CD4-positive, alpha-beta T cell (primary cell): ENCODE results near the gene KCNAB2. TPM values are rescaled to one million over a fixed set of nuclear protein-coding genes. Genes with fewer than 3 reads are reported as not detected.
A peak's percentile ranks its signal among the peaks of the same experiment; 100 is the strongest.

Source experiments
- ATAC-seq: fragments of 200-7000 bp; cut with Tn5 transposase; one replicate; pipeline ENCODE4 v1.10.0; 2022; ENCODE audit warnings: mild to moderate bottlenecking; ENCODE audit not compliant: poor library complexity
- CTCF ChIA-PET: fragments of 350-600 bp; sonication (Branson Sonifier 250); formaldehyde crosslinking; loops from one replicate; lab custom pipeline; 2021; ENCODE audit warnings: antibody characterized with exemption, inconsistent platforms; lab: Charles Lee
- POLR2A ChIA-PET: fragments of 350-600 bp; sonication (Branson Sonifier 250); formaldehyde crosslinking; loops from one replicate; lab custom pipeline; 2021; ENCODE audit warnings: antibody characterized with exemption, inconsistent platforms; lab: Charles Lee
- DNase-seq, 14 experiments: peaks; one replicate each; pipeline ENCODE4 v3.0.0-alpha.2; 2013 to 2020; ENCODE audit warnings: mixed read lengths in 2 of 14
- H3K27ac ChIP-seq, 2 donors: one replicate each; pipeline versions ENCODE4 v1.5.1 to v1.7.0; 2013; ENCODE audit warnings: low read length in 2 of 2, low read depth in 1 of 2, mild to moderate bottlenecking in 1 of 2
- H3K27me3 ChIP-seq, 2 experiments: 1 replicate in 1 of 2; 2 replicates in 1 of 2; pipeline versions ENCODE4 v1.6.1 to v1.7.0; 2013; ENCODE audit warnings: low read length in 2 of 2, control low read depth in 1 of 2, mild to moderate bottlenecking in 1 of 2, moderate library complexity in 1 of 2; ENCODE audit not compliant: insufficient read depth in 2 of 2, control insufficient read depth in 1 of 2
- H3K36me3 ChIP-seq: one replicate; pipeline ENCODE4 v1.6.1; 2013; ENCODE audit warnings: low read length, control low read depth; ENCODE audit not compliant: insufficient read depth
- H3K4me1 ChIP-seq: one replicate; pipeline ENCODE4 v1.6.1; 2013; ENCODE audit warnings: low read length, control low read depth; ENCODE audit not compliant: insufficient read depth
- H3K4me3 ChIP-seq: one replicate; pipeline ENCODE4 v1.5.1; 2013; ENCODE audit warnings: mild to moderate bottlenecking, low read length, moderate library complexity
- H3K9me3 ChIP-seq, 2 experiments: 1 replicate in 1 of 2; 2 replicates in 1 of 2; pipeline versions ENCODE4 v1.6.1 to v1.7.0; 2013; ENCODE audit warnings: low read length in 2 of 2, mild to moderate bottlenecking in 2 of 2, control low read depth in 1 of 2, moderate library complexity in 1 of 2; ENCODE audit not compliant: control insufficient read depth in 1 of 2, insufficient read depth in 1 of 2
- H3K27ac Mint-ChIP-seq: one replicate; pipeline ENCODE4 v1.8.0; 2020; ENCODE audit warnings: mixed read lengths
- H3K27me3 Mint-ChIP-seq: one replicate; pipeline ENCODE4 v1.8.0; 2021; ENCODE audit warnings: mixed read lengths
- H3K36me3 Mint-ChIP-seq: one replicate; pipeline ENCODE4 v1.8.0; 2021; ENCODE audit warnings: low read depth, mixed read lengths
- H3K4me1 Mint-ChIP-seq: one replicate; pipeline ENCODE4 v1.8.0; 2021; ENCODE audit warnings: low read depth, mixed read lengths
- H3K4me3 Mint-ChIP-seq: one replicate; pipeline ENCODE4 v1.8.0; 2020; ENCODE audit warnings: mild to moderate bottlenecking, mixed read lengths
- H3K9me3 Mint-ChIP-seq: one replicate; pipeline ENCODE4 v1.8.0; 2020; ENCODE audit warnings: mixed read lengths
- intact Hi-C, 2 experiments: fragments of 100-400 bp; cut with DNase I in 1 of 2; cut with micrococcal nuclease in 1 of 2; formaldehyde crosslinking; loops; one replicate each; pipeline versions ENCODE4 v1.15.1 to v1.9.0; 2023 to 2025; cut with DNase I, micrococcal nuclease
- total RNA-seq, 174 experiments: library from RNA in 2 of 174; stranded (reverse) in 2 of 174; gene quantifications; one replicate each; pipeline ENCODE4 v1.2.3 and lab custom pipeline; 2021 to 2026
- TF ChIP-seq, protein P1 (sequence below): fragments of 200-600 bp; IDR thresholded peaks from one replicate; pipeline ENCODE4 v1.8.0; 2022; ENCODE audit warnings: antibody characterized with exemption, mild to moderate bottlenecking

KCNAB2 gene
- total RNA-seq, 2 experiments from 2014 or later, result 147 to 155 TPM

DNA sequence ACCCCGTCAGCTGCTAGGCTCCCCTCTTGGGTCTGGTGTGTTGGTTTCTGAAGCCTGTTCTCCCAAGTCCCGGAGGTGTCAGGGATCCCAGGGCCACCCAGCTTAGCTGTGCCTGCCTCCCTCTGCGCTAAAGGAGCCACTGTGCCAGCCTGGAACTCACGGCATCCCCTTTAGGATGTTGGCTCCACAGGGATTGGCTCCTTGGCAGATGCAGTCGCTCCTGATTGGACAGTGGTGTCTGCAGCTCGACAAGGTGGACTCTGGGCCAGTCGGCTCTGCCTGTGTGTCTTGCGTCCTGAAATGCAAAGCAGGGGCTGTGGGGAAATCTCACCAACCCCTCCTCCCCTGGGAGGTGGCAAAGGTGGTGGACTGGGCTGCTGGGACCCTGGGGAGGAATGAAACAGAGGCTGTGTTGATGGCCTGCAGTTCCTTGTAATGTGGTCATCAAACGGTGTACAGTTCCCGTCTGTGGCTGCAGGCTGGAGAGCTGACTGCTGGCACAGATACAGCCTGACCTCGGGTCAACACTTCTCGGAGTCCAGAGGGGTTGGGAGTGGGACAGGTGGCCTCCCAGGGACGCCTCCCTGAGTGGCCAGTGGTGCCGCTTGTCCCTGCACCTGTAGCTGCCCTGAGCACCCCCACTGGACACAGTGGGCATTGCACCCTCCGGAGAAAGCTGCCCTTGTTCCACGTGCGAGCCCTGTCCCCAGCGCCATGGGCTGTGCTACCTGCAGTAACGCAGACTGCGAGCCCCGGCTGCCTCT, 11.5 kb upstream of the KCNAB2 start:
- H3K36me3 Mint-ChIP-seq, result peaks cover 61% of the 10 kb centered on the region
- H3K27me3 Mint-ChIP-seq, result no peaks in the 10 kb centered on the region
- Histone ChIP-seq H3K36me3 (peaks cover 59% of the 10 kb centered on the region), H3K27ac (no peak overlapping the region), H3K4me3 (no peak overlapping the region), H3K9me3 (no peaks in the 10 kb centered on the region), H3K27me3 (no peaks in the 10 kb centered on the region), H3K4me1 (peaks cover 89% of the 10 kb centered on the region)
- peaks cover 78% of the 10 kb centered on the region for H3K4me1 Mint-ChIP-seq
- POLR2A ChIA-PET, result no interaction called here
- peak overlapping the region; percentile 15 for H3K4me3 Mint-ChIP-seq
- H3K9me3 Mint-ChIP-seq, result no peaks in the 10 kb centered on the region
- intact Hi-C loops, result no loop called here
- ATAC-seq (peak; percentile 69), DNase-seq (peak in 10 of 14 experiments; percentile 22 to 63 (median 31))
- CTCF ChIA-PET, result interaction anchor here (0.8 to 1.1 kb wide), 3 partner anchors 8 to 52 kb away, joined by 3 to 6 read pairs (median 3); partner anchors contain the start of gene NPHP4
- peak overlapping the region; percentile 51 for H3K27ac Mint-ChIP-seq
- TF ChIP-seq, protein P1, sequence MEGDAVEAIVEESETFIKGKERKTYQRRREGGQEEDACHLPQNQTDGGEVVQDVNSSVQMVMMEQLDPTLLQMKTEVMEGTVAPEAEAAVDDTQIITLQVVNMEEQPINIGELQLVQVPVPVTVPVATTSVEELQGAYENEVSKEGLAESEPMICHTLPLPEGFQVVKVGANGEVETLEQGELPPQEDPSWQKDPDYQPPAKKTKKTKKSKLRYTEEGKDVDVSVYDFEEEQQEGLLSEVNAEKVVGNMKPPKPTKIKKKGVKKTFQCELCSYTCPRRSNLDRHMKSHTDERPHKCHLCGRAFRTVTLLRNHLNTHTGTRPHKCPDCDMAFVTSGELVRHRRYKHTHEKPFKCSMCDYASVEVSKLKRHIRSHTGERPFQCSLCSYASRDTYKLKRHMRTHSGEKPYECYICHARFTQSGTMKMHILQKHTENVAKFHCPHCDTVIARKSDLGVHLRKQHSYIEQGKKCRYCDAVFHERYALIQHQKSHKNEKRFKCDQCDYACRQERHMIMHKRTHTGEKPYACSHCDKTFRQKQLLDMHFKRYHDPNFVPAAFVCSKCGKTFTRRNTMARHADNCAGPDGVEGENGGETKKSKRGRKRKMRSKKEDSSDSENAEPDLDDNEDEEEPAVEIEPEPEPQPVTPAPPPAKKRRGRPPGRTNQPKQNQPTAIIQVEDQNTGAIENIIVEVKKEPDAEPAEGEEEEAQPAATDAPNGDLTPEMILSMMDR, result peak; percentile 57

DNA sequence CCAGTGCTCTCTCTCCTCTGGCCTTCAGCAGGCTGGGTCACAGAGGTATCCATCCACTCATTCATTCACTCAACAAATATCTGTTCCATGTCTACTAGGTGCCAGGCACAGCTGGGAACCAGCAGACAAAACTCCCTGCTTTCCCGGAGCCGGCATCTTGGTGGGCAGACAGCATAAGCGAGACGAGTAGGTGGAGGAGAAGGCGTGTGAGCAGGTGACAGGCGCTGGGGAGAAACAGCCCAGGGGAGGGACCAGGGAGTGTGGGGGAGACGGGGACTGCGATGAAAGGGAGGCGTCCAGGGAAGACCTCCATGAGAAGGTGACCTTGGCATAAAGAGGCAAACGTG, 11.0 kb upstream of the KCNAB2 start:
- Histone ChIP-seq H3K4me3 (no peak overlapping the region), H3K27me3 (no peaks in the 10 kb centered on the region), H3K4me1 (peaks cover 87% of the 10 kb centered on the region), H3K27ac (peak overlapping the region in 1 of 2 donors; percentile 1), H3K36me3 (peaks cover 54% of the 10 kb centered on the region), H3K9me3 (no peaks in the 10 kb centered on the region)
- Mint-ChIP-seq H3K27me3 (no peaks in the 10 kb centered on the region), H3K4me1 (peaks cover 73% of the 10 kb centered on the region), H3K9me3 (no peaks in the 10 kb centered on the region), H3K27ac (peak overlapping the region; percentile 51), H3K4me3 (peak overlapping the region; percentile 15), H3K36me3 (peaks cover 66% of the 10 kb centered on the region)
- CTCF ChIA-PET, result interaction anchor here (0.8 to 1.1 kb wide), 3 partner anchors 8 to 52 kb away, joined by 3 to 6 read pairs (median 3); partner anchors contain the start of gene NPHP4
- intact Hi-C loops, result no loop called here
- no peak for DNase-seq
- TF ChIP-seq, protein P1, result no peak
- ATAC-seq, result no peak
- POLR2A ChIA-PET, result no interaction called here

DNA sequence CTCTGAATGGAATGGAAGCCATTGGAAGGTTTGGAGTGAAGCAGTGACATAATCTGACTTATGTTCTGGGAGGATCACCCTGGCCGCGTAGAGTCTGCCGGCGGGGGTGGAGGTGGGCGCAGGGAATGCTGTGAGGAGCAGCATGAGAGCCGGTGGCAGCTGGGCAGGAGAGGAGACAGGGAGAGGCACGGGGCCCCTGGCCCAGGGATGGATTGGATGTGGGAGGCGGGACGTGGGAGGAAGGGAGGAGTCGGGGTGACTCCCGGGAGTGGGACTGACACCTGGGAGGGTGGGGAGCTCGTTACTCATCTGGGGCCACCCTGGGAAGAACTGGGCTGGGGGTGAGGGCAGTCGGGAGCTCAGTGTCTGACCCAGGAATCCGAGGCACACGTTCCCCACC, 10.4 kb upstream of the KCNAB2 start:
- POLR2A ChIA-PET, result no interaction called here

More for the DNA sequence above, 10.4 kb upstream of the KCNAB2 start:
- H3K36me3 ChIP-seq, result peaks cover 54% of the 10 kb centered on the region
- intact Hi-C loops, result no loop called here
- TF ChIP-seq, protein P1, result no peak
- H3K9me3 ChIP-seq, result no peaks in the 10 kb centered on the region
- peaks cover 64% of the 10 kb centered on the region for H3K36me3 Mint-ChIP-seq
- peak overlapping the region in 1 of 2 donors; percentile 1 for H3K27ac ChIP-seq
- H3K4me3 Mint-ChIP-seq, result peak overlapping the region; percentile 30
- CTCF ChIA-PET, result no interaction called here
- H3K4me1 Mint-ChIP-seq, result peaks cover 68% of the 10 kb centered on the region
- no peaks in the 10 kb centered on the region for H3K27me3 Mint-ChIP-seq
- peaks cover 82% of the 10 kb centered on the region for H3K4me1 ChIP-seq
- no peaks in the 10 kb centered on the region for H3K9me3 Mint-ChIP-seq
- no peak for DNase-seq
- no peak for ATAC-seq
- H3K4me3 ChIP-seq, result no peak overlapping the region
- no peaks in the 10 kb centered on the region for H3K27me3 ChIP-seq
- H3K27ac Mint-ChIP-seq, result peak overlapping the region; percentile 51
